ENCODE results near the gene GNGT1. TPM values are rescaled to one million over a fixed set of nuclear protein-coding genes. Genes with fewer than 3 reads are reported as not detected.

Gene GNGT1
- total RNA-seq, result not detected

- Histone ChIP-seq H3K27me3 (no peaks in the 10 kb centered on the region), H3K27ac (no peak within 1 kb of the TSS), H3K9me3 (no peaks in the 10 kb centered on the region), H3K4me3 (no peak within 1 kb of the TSS), H3K36me3 (no peaks in the 10 kb centered on the region), H3K4me1 (peaks cover 4% of the 10 kb centered on the region)
- no peak for TF ChIP-seq POLR2A (IDR thresholded peaks at IDR 0.05)
- no peak for TF ChIP-seq POLR2AphosphoS5 (IDR thresholded peaks at IDR 0.05; ENCODE audit: insufficient read depth in 1 of 2, low read depth in 1 of 2)
- TF ChIP-seq CTCF (IDR thresholded peaks at IDR 0.05), result no peak
- intact Hi-C loops (cut with DNase I), result no loop called here
- no peak for DNase-seq (ENCODE audit: extremely low spot score in 2 of 2)
Measured at GRCh38 chr7:93906267-93906666, at the start of gene GNGT1. Gene GNGT1 (plus strand): TSS chr7:93906567. CDS start chr7:93906747, 180 bp downstream.

GRCh38 chr7:93858857-93859256 is 47.5 kb upstream of the GNGT1 start:
- H3K9me3 ChIP-seq, result no peaks in the 10 kb centered on the region
- no peak overlapping the region for H3K27ac ChIP-seq
- no peaks in the 10 kb centered on the region for H3K4me1 ChIP-seq
- no peak for TF ChIP-seq POLR2AphosphoS5 (IDR thresholded peaks at IDR 0.05; ENCODE audit: insufficient read depth in 1 of 2, low read depth in 1 of 2)
- TF ChIP-seq CTCF (IDR thresholded peaks at IDR 0.05), result no peak
- no peak for TF ChIP-seq POLR2A (IDR thresholded peaks at IDR 0.05)
- no peak for DNase-seq (ENCODE audit: extremely low spot score in 2 of 2)
- H3K4me3 ChIP-seq, result no peak overlapping the region
- no peaks in the 10 kb centered on the region for H3K27me3 ChIP-seq
- intact Hi-C loops (cut with DNase I), result no loop called here
- no peaks in the 10 kb centered on the region for H3K36me3 ChIP-seq

DNA sequence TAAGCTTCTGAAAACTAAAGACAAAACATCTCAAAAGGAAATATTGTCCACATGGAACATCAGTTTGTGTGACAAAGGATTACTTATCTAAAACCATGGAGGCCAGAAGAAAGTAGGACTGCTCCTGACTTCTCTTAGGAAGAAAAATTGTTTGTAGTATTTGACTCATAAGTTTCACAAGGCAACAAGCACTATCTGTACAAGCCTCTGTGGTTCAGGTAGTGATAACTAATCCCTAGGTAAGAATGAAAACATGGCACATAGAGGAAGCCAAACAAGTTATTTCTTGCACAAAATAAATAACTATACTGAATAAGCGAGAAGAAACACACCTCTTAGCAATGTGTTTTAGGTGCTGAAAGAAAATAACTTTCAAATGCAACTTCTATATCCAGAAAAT is 46.1 kb upstream of the GNGT1 start:
- Histone ChIP-seq H3K4me1 (no peaks in the 10 kb centered on the region), H3K36me3 (no peaks in the 10 kb centered on the region), H3K9me3 (no peaks in the 10 kb centered on the region), H3K4me3 (no peak overlapping the region), H3K27ac (no peak overlapping the region), H3K27me3 (no peaks in the 10 kb centered on the region)
- intact Hi-C loops (cut with DNase I), result no loop called here
- TF ChIP-seq POLR2AphosphoS5 (IDR thresholded peaks at IDR 0.05; ENCODE audit: insufficient read depth in 1 of 2, low read depth in 1 of 2), result no peak
- no peak for TF ChIP-seq CTCF (IDR thresholded peaks at IDR 0.05)
- no peak for TF ChIP-seq POLR2A (IDR thresholded peaks at IDR 0.05)
- no peak for DNase-seq (ENCODE audit: extremely low spot score in 2 of 2)

DNA sequence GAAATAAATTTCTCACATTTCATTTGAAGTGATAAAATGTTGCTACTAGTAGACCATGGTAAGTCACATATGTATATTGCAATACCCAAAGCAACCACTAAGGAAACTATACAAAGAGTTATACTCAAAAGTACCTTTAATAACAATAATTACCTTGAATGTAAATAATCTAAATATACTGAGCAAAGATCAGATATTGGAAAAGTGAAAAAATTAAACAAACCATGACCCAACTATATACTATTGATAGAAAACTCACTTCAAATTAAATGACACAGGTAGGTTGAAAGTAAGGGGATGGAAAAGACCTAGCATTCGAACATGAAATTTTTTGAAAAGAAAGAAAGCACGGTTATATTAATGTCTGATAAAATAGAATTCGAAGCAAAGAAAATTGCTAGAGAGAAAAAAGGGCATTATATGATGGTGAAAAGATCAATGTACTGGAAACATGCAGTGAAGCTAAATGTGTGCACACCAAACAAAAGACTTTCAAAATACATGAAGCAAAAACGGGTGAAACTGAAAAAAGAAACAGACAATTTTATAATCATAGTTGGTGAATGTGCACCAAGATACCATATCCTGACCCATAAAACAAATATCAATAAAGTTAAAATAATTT is 44.9 kb upstream of the GNGT1 start:
- no peak for DNase-seq (ENCODE audit: extremely low spot score in 2 of 2)
- Histone ChIP-seq H3K4me3 (no peak overlapping the region), H3K36me3 (no peaks in the 10 kb centered on the region), H3K9me3 (no peaks in the 10 kb centered on the region), H3K4me1 (no peaks in the 10 kb centered on the region), H3K27me3 (no peaks in the 10 kb centered on the region), H3K27ac (no peak overlapping the region)
- intact Hi-C loops (cut with DNase I), result no loop called here
- TF ChIP-seq POLR2A (IDR thresholded peaks at IDR 0.05), result no peak
- no peak for TF ChIP-seq CTCF (IDR thresholded peaks at IDR 0.05)
- no peak for TF ChIP-seq POLR2AphosphoS5 (IDR thresholded peaks at IDR 0.05; ENCODE audit: insufficient read depth in 1 of 2, low read depth in 1 of 2)

DNA sequence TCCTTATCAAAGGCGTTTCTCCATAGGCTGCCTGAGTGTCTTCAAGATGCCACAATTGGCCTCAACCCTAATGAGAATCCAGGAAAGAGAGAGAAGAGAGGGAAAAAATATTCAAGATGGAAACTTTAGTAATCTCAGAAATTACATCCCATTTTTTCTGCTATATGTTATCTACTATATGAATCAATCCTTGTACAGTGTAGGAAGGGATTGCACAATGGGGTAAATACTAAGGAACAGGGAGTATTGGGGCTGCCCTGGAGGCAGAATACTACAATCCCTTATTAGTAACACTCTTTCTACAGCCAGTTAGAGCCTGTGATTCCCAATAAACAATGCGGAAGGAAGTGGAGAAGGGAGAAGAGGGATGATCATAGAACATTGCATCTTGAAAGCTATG is 43.7 kb upstream of the GNGT1 start:
- intact Hi-C loops (cut with DNase I), result no loop called here
- H3K4me3 ChIP-seq, result no peak overlapping the region
- TF ChIP-seq POLR2A (IDR thresholded peaks at IDR 0.05) (no peak), POLR2AphosphoS5 (IDR thresholded peaks at IDR 0.05; ENCODE audit: insufficient read depth in 1 of 2, low read depth in 1 of 2) (no peak), CTCF (IDR thresholded peaks at IDR 0.05) (no peak)
- DNase-seq (ENCODE audit: extremely low spot score in 2 of 2), result no peak
- H3K27ac ChIP-seq, result no peak overlapping the region
- no peaks in the 10 kb centered on the region for H3K9me3 ChIP-seq
- H3K36me3 ChIP-seq, result no peaks in the 10 kb centered on the region
- no peaks in the 10 kb centered on the region for H3K27me3 ChIP-seq
- no peaks in the 10 kb centered on the region for H3K4me1 ChIP-seq
